HUDEP-2 (cell line): ENCODE measurements around the gene AQP2.
A peak's percentile ranks its signal among the peaks of the same experiment; 100 is the strongest.

Experiments
- DNase-seq, 76 experiments: peaks; one replicate each; lab custom pipeline; 2025; ENCODE audit not compliant: unreplicated experiment in 76 of 76; lab: John Stamatoyannopoulos, UW

Gene AQP2

GRCh38 chr12:49939707-49940106 lies 10.8 kb upstream of the AQP2 start:
- no peak for DNase-seq

- DNase-seq = no peak
Measured at GRCh38 chr12:49941556-49942511, 8.7 kb upstream of the AQP2 start.

DNA sequence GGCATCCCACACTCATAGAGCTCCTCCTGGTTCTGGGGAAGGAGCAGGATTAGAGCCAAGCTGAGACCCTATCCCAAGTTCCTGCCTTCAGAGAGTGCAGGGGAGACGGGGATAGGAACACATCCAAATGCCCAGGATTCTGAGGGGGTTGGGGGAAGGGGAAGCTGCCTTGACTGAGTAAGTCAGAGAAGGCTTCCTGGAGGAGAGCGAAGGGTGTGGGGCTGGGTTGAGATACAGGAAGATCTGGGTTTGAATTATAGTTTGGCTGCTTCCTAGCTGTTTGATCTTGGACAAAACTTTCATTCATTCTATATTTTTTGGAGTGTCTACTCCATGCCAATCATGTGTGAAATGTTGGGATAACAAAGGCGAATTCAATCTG lies 8.0 kb upstream of the AQP2 start:
- no peak for DNase-seq

- DNase-seq = no peak
Measured at GRCh38 chr12:49942921-49943624, 7.5 kb upstream of the AQP2 start.

DNA sequence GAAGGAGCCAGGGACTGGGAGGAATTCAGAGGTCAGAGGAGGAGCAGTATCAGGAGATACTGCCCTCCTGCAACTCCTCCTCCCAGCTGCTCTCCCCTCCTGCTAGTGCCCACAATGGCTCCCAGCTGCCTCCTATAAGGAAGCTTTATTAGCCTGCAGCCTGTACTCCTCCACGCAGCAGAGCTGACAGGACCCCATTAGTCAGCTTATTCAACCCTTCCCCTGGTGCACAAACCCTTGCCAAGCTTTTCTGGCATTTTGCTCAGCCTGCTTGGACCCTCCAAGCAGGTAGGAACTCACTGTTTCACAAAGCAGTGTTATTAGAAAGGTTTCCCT lies 6.9 kb upstream of the AQP2 start:
- DNase-seq = no peak

DNA sequence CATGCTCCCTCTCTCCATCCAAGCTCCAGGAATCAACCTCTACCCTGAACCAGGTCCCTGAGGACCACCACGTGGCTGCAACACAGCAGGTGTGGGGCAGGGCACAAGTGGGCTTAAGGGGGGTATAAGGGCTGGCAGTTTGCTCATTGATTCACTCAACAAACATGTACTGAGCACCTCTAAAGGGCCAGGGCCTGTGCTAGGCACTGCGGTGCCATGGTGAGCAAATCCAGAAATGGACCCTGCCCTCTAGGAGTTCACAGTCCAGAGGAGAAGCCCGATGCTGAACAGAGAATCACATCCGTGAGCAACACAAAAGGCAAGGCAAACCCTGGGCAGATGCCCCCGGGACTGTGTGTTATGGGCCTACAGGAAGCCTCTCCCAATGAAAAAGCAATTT lies 6.5 kb upstream of the AQP2 start:
- no peak for DNase-seq

DNA sequence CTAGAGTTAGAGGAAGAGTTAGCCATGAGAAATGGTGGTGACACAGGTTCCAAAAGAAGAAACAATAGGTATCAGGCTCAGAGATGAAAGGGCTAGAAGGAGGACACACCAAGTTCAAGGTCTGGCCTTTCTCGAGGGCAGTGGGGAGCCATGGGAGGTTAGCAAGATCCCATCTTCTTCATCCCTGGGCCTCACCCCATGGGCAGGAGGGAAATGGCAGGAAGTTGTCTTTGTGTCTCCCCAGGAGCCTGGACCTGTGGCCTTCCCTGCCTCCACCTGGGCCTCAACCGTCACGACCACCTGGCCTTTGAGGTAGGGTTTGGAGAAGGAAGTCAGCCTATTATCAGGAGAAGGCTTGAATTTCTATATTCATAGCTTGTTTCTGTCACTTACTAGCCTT lies 5.8 kb upstream of the AQP2 start:
- DNase-seq = no peak

DNA sequence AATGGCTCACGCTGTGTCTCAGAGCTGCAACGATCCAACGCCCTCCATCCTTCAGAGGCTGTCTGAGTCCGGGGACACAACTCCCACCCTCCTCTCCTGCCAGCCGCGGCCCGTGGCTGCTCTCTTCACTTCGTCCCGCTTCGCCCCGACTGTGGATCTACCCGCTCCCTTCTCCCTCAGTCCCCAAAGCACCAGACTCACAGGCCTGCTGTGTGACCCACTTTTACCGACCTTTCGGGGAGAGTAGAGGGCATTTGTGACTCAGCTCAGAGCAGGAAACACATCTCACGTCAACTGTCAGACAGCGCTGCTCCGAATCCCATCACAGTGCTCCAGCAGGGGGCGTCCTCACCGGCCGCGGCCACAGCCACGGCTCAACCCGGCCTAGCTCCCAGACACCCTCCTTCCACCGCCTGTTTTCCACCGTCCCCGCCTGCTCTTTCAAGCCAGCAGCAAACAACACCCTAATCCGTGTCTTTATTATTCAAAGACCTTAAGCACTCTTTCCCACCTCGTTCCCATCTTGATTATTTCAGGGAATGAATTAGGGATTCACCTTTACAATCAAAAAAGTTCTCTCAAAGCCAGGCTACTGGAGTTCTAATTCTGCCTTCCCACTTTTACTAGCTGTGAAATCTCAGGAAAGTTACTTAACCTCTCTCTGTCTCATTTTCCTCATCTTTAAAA lies 5.0 kb upstream of the AQP2 start:
- peak in 63 of 76 experiments; percentile 9 to 79 (median 53) for DNase-seq

GRCh38 chr12:49946086-49946485 lies 4.5 kb upstream of the AQP2 start:
- DNase-seq = no peak

DNA sequence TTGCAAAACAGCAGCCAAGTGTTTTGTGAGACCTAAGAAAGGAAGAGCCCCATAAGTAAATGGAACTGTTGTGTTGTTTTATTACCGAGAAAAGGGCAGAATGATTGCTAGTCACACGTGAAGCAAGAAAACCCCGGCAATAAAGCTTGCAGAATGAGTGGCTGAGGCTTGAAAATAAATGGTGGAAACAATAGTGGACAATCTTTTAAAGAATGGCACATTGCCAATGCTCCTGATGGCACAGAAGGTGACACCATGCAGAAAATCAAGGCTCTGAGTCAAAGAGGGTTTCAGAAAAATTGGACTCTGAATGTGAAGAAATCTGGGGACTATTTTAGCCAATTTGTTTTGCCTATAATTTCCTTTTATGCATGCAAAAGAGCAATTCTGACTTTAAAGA lies 4.0 kb upstream of the AQP2 start:
- no peak for DNase-seq

GRCh38 chr12:49947593-49948226 lies 2.8 kb upstream of the AQP2 start:
- DNase-seq = no peak

GRCh38 chr12:49948866-49949845 lies 1.4 kb upstream of the AQP2 start:
- peak in 1 of 76 experiments; percentile 23 for DNase-seq

- DNase-seq = no peak
Measured at GRCh38 chr12:49949866-49950265, 671 bp upstream of the AQP2 start.

DNA sequence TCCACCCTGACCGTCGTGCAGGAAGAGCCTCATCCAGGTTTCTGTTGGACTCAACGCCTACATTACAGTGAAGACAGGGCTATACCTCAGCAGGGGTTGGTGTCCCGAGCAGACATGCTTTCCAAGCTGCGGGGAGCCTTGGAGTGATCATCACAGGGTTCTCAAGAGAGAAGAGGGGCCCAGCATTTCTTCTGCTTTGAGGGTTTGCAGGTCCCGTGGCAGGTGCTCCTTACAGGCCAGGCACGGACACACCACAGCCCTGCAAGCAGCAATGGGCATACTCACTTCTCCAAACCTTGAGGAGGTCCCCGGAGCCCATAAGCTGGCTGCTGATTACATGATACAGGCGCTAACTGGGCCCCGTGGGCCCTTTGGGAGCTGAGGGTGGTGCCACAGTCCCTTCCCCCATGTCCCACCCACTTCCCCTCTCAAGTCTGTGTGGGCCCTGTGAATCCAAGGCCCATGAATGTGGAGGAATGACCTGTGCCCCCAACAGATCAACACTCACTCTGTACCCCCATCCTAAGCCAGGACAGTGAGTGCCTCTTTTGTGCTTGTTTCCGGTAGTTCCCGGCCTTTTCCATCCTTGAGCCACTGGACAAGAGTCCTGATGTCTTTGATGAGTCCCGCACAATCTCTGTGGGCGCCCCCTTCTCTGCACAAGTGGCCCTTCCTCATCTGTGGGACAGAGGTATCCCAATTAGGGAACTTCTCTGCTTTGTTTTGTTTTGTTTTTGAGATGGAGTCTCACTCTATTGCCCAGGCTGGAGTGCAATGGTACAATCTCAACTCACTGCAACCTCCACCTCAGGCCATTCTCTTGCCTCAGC lies 1.1 kb downstream of the AQP2 start:
- DNase-seq = no peak

- DNase-seq = no peak
Measured at GRCh38 chr12:49952391-49953055, 2.0 kb downstream of the AQP2 start.

DNA sequence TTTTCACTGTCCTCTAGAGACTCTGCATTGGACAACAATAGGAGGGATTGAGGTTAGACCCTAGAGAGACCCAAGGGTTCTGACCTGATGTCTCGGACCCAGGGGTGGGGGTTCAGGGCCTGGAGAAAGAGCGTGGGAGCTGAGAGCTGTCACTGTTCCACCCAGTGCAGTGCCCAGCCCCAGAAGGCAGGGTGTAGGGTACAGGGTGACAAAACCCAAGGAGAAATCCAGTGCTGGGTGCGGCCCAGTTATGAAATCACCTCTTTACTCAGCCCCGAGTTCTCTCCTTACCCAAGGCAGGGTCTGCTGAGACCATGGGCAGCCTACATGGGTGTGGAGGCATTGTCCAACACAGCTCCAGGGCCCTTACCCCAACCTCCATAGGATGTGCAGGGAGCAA lies 2.6 kb downstream of the AQP2 start:
- DNase-seq = no peak

- no peak for DNase-seq
Measured at GRCh38 chr12:49953961-49954846, 3.7 kb downstream of the AQP2 start.
